CMK (cell line): Measurements from ENCODE around the gene NOD1.
A peak's percentile ranks its signal among the peaks of the same experiment; 100 is the strongest.
"Not testable (repeated sequence)": the region's sequence is repeated elsewhere in the genome, so short reads cannot be mapped to it uniquely, and the experiment has no call there.

Source experiments
- DNase-seq: peaks from one replicate; pipeline ENCODE4 v3.0.0-alpha.2; 2010; ENCODE audit warnings: low read depth

Gene NOD1

GRCh38 chr7:30412782-30413504 lies 65.6 kb downstream of the NOD1 start:
- DNase-seq: peak; percentile 21

- no peak for DNase-seq
Measured at GRCh38 chr7:30411897-30412296, 66.7 kb downstream of the NOD1 start.

GRCh38 chr7:30411173-30411572 lies 67.4 kb downstream of the NOD1 start:
- DNase-seq: no peak

GRCh38 chr7:30406664-30407425 lies 71.7 kb downstream of the NOD1 start:
- no peak for DNase-seq

GRCh38 chr7:30405179-30405578 lies 73.4 kb downstream of the NOD1 start:
- no peak for DNase-seq

- DNase-seq: no peak
Measured at GRCh38 chr7:30403477-30403876, 75.1 kb downstream of the NOD1 start.

- DNase-seq: no peak
Measured at GRCh38 chr7:30396389-30396788, 82.2 kb downstream of the NOD1 start.

GRCh38 chr7:30395676-30396075 lies 82.9 kb downstream of the NOD1 start:
- no peak for DNase-seq

GRCh38 chr7:30391806-30392205 lies 86.8 kb downstream of the NOD1 start:
- DNase-seq: no peak

- DNase-seq: no peak
Measured at GRCh38 chr7:30390736-30391636, 87.6 kb downstream of the NOD1 start.

GRCh38 chr7:30389791-30390190 lies 88.8 kb downstream of the NOD1 start:
- no peak for DNase-seq

- no peak for DNase-seq
Measured at GRCh38 chr7:30382607-30383006, 96.0 kb downstream of the NOD1 start.

- not testable (repeated sequence) for DNase-seq
Measured at GRCh38 chr7:30380824-30381223, 97.8 kb downstream of the NOD1 start.

GRCh38 chr7:30380294-30380693 lies 98.3 kb downstream of the NOD1 start:
- no peak for DNase-seq

- no peak for DNase-seq
Measured at GRCh38 chr7:30379741-30380140, 98.8 kb downstream of the NOD1 start.

- DNase-seq: no peak
Measured at GRCh38 chr7:30379131-30379530, 99.5 kb downstream of the NOD1 start.

GRCh38 chr7:30378275-30378674 lies 100.3 kb downstream of the NOD1 start:
- DNase-seq: no peak
